ENCODE data around the gene DYSF.

DYSF gene

GRCh38 chr2:71690876-71691475, 237.6 kb downstream of the DYSF start:
- H3K27ac ChIP-seq: no peak overlapping the region
- H3K4me3 ChIP-seq: no peak overlapping the region

GRCh38 chr2:71691747-71692441, 238.5 kb downstream of the DYSF start:
- Histone ChIP-seq H3K4me3 (no peak overlapping the region), H3K27ac (no peak overlapping the region)

GRCh38 chr2:71692621-71693277, 239.4 kb downstream of the DYSF start:
- no peak overlapping the region for H3K27ac ChIP-seq

GRCh38 chr2:71693286-71694270, 240.2 kb downstream of the DYSF start:
- Histone ChIP-seq H3K4me3 (no peak overlapping the region), H3K27ac (peak overlapping the region in 3 of 21 experiments; percentile 21 to 51 (median 31))

More at GRCh38 chr2:71692621-71693277, 239.4 kb downstream of the DYSF start:
- no peak overlapping the region for H3K4me3 ChIP-seq

- H3K4me3 ChIP-seq: no peak overlapping the region
- peak overlapping the region in 3 of 21 experiments; percentile 21 to 51 (median 31) for H3K27ac ChIP-seq
These were observed 241.3 kb downstream of the DYSF start for GRCh38 chr2:71694501-71695234.

- Histone ChIP-seq H3K4me3 (no peak overlapping the region), H3K27ac (no peak overlapping the region)
These were observed 242.1 kb downstream of the DYSF start for GRCh38 chr2:71695235-71696120.

GRCh38 chr2:71696381-71696780, 243.0 kb downstream of the DYSF start:
- Histone ChIP-seq H3K27ac (peak overlapping the region in 3 of 21 experiments; percentile 4 to 14 (median 8)), H3K4me3 (no peak overlapping the region)

- Histone ChIP-seq H3K27ac (peak overlapping the region in 1 of 21 experiments; percentile 4), H3K4me3 (no peak overlapping the region)
These were observed 244.0 kb downstream of the DYSF start for GRCh38 chr2:71697106-71698004.

- Histone ChIP-seq H3K4me3 (no peak overlapping the region), H3K27ac (no peak overlapping the region)
These were observed 246.1 kb downstream of the DYSF start for GRCh38 chr2:71699428-71699827.

GRCh38 chr2:71700041-71700657, 246.8 kb downstream of the DYSF start:
- H3K27ac ChIP-seq: no peak overlapping the region

GRCh38 chr2:71700658-71701397, 247.5 kb downstream of the DYSF start:
- H3K27ac ChIP-seq: peak overlapping the region in 1 of 21 experiments; percentile 55
- no peak overlapping the region for H3K4me3 ChIP-seq

More at GRCh38 chr2:71700041-71700657, 246.8 kb downstream of the DYSF start:
- no peak overlapping the region for H3K4me3 ChIP-seq

- Histone ChIP-seq H3K4me3 (no peak overlapping the region), H3K27ac (no peak overlapping the region)
These were observed 249.0 kb downstream of the DYSF start for GRCh38 chr2:71702071-71702970.

- no peak overlapping the region for H3K4me3 ChIP-seq
- H3K27ac ChIP-seq: no peak overlapping the region
These were observed 249.9 kb downstream of the DYSF start for GRCh38 chr2:71702971-71703898.

GRCh38 chr2:71704131-71704561, 250.8 kb downstream of the DYSF start:
- Histone ChIP-seq H3K4me3 (no peak overlapping the region), H3K27ac (no peak overlapping the region)
